Endothelial cell of umbilical vein (primary cell): ENCODE measurements around the gene SGCD.

Experiments used
- CTCF ChIP-seq, 2 donors: IDR thresholded peaks; 1 replicate in 1 of 2; 2 replicates in 1 of 2; pipeline ENCODE4 v1.5.1; 2011; ENCODE audit warnings: low read length in 2 of 2, mild to moderate bottlenecking in 2 of 2, moderate library complexity in 2 of 2, control low read depth in 1 of 2, inconsistent platforms in 1 of 2, low read depth in 1 of 2; ENCODE audit not compliant: insufficient read depth in 1 of 2; ENCODE audit errors: extremely low read depth in 1 of 2
- POLR2AphosphoS5 ChIP-seq: IDR thresholded peaks from 2 replicates; pipeline ENCODE4 v1.6.1; 2012; ENCODE audit warnings: low read depth, mild to moderate bottlenecking, control low read depth, low read length, moderate library complexity; ENCODE audit not compliant: insufficient read depth

- no peak for TF ChIP-seq POLR2AphosphoS5
- no peak for TF ChIP-seq CTCF (IDR thresholded peaks at IDR 0.05; ENCODE audit: extremely low read depth in 1 of 2, insufficient read depth in 1 of 2, low read depth in 1 of 2, low read length in 2 of 2)
These were observed 486.0 kb downstream of the SGCD start for GRCh38 chr5:156812959-156813358.
